Spleen (tissue), 11 donors: ENCODE results near the gene KRT38. TPM values are rescaled to one million over a fixed set of nuclear protein-coding genes. Genes with fewer than 3 reads are reported as not detected.
"Not testable (repeated sequence)": the region's sequence is repeated elsewhere in the genome, so short reads cannot be mapped to it uniquely, and the experiment has no call there.

Experiments used
- DNase-seq: peaks from one replicate; pipeline ENCODE4 v3.0.0-alpha.2; 2020
- H3K27ac ChIP-seq, 8 donors: fragments of 200-600 bp; sonication (generic) in 7 of 8; 1 replicate in 4 of 8; 2 replicates in 4 of 8; pipeline versions ENCODE4 v1.5.0 to v1.8.0; 2016 to 2021; ENCODE audit warnings: inconsistent platforms in 4 of 8, mild to moderate bottlenecking in 4 of 8, moderate library complexity in 1 of 8
- H3K27me3 ChIP-seq, 7 donors: fragments of 200-600 bp; sonication (generic) in 6 of 7; replicated peaks in 1 of 7; 1 replicate in 4 of 7; 2 replicates in 3 of 7; pipeline versions ENCODE4 v1.5.0 to v1.8.0; 2016 to 2021; ENCODE audit warnings: inconsistent platforms in 3 of 7, mild to moderate bottlenecking in 1 of 7
- H3K36me3 ChIP-seq, 6 donors: fragments of 200-600 bp; sonication (generic) in 5 of 6; 1 replicate in 4 of 6; 2 replicates in 2 of 6; pipeline versions ENCODE4 v1.5.0 to v1.8.0; 2016 to 2021; ENCODE audit warnings: inconsistent platforms in 2 of 6
- H3K4me1 ChIP-seq, 6 donors: fragments of 200-600 bp; sonication (generic) in 5 of 6; 1 replicate in 3 of 6; 2 replicates in 3 of 6; pipeline versions ENCODE4 v1.5.0 to v1.8.0; 2016 to 2021; ENCODE audit warnings: inconsistent platforms in 3 of 6
- H3K4me3 ChIP-seq, 8 donors: fragments of 200-600 bp; sonication (generic) in 7 of 8; 1 replicate in 4 of 8; 2 replicates in 4 of 8; pipeline versions ENCODE4 v1.5.0 to v1.8.0; 2016 to 2021; ENCODE audit warnings: inconsistent platforms in 4 of 8, mild to moderate bottlenecking in 4 of 8, moderate library complexity in 2 of 8
- H3K9me3 ChIP-seq, 8 donors: fragments of 200-600 bp; sonication (generic) in 7 of 8; 1 replicate in 4 of 8; 2 replicates in 4 of 8; pipeline versions ENCODE4 v1.5.0 to v1.8.0; 2016 to 2021; ENCODE audit warnings: inconsistent platforms in 4 of 8
- CTCF ChIP-seq, 11 experiments: fragments of 200-600 bp in 7 of 11; fragments of 450-650 bp in 4 of 11; sonication (generic) in 4 of 11; IDR thresholded peaks in 8 of 11; conservative IDR thresholded peaks in 3 of 11; 1 replicate in 7 of 11; 2 replicates in 4 of 11; pipeline versions ENCODE4 v1.4.0 to v1.8.0; 2016 to 2021; ENCODE audit warnings: antibody characterized with exemption in 11 of 11, inconsistent platforms in 4 of 11, mild to moderate bottlenecking in 1 of 11
- POLR2A ChIP-seq, 3 donors: fragments of 450-650 bp; IDR thresholded peaks; one replicate each; pipeline ENCODE4 v1.5.1; 2017; ENCODE audit warnings: antibody characterized with exemption in 3 of 3, mild to moderate bottlenecking in 1 of 3
- POLR2AphosphoS5 ChIP-seq, 3 donors: sonication (generic); formaldehyde crosslinking; IDR thresholded peaks; one replicate each; pipeline ENCODE4 v1.5.1; 2017; ENCODE audit warnings: antibody characterized with exemption in 3 of 3
- WGBS, 5 donors: extraction: QIAGEN DNeasy Blood & Tissue Kit in 3 of 5; methylation state at CpG; one replicate each; pipeline versions ENCODE4 v1.1.5 to v1.1.7; 2013 to 2018; 5-methylcytosine and 5-hydroxymethylcytosine counted together
- intact Hi-C: fragments of 100-400 bp; cut with DNase I; formaldehyde crosslinking; loops from one replicate; pipeline ENCODE4 v1.15.0; 2023; ENCODE audit warnings: low total_unique reads
- polyA plus RNA-seq, 3 donors: library from polyadenylated mRNA; stranded (reverse); fragments of 200-250 nt; gene quantifications; one replicate each; pipeline ENCODE4 v1.2.1, GENCODE V29; 2013
- total RNA-seq, 7 donors: library from RNA; depleted of rRNA in 3 of 7; stranded (reverse); fragments of >200 nt in 3 of 7; fragmentation: NEBNext Ultra II Directional in 4 of 7; extraction: Animal tissue kit (Norgen Biotek cat#: 25700) in 4 of 7; gene quantifications; one replicate each; pipeline versions ENCODE4 v1.1.0 to v1.2.1, GENCODE V29; 2016 to 2021
- donor health status: healthy with polysubstance abuse.
- donor health status: DM: no; HTN: no; CAD: no; lungs with moderate emphysema.
- donor health status: DM: no; HTN: no; CAD: no.
- donor health status: Bipolar disorder and iron deficiency.
- donor health status: healthy.
- donor health status: DM: no; HTN: no; CAD: no.
- donor health status: DM: yes; HTN: yes; CAD: no.

Gene KRT38
- total and polyA plus RNA-seq, 10 donors: 0.26 to 0.39 TPM; not detected in 8

GRCh38 chr17:41434005-41434404 is 6.8 kb downstream of the KRT38 start:
- DNase-seq: no peak
- H3K27ac ChIP-seq: no peak overlapping the region
- no peak overlapping the region for H3K4me3 ChIP-seq
- peaks cover 0 to 17% (median 0%) of the 10 kb centered on the region in 7 donors for H3K27me3 ChIP-seq
- H3K9me3 ChIP-seq: no peaks in the 10 kb centered on the region
- WGBS, 5 donors: 42 to 74% (median 63%) methylated on average over 4 of the region's 4 CpGs
- no peaks in the 10 kb centered on the region for H3K36me3 ChIP-seq
- intact Hi-C loops: no loop called here
- TF ChIP-seq CTCF (IDR thresholded peaks at IDR 0.05 in 8 of 11, conservative IDR thresholded peaks at IDR 0.05 in 3 of 11) (no peak), POLR2AphosphoS5 (IDR thresholded peaks at IDR 0.05) (no peak), POLR2A (IDR thresholded peaks at IDR 0.05) (no peak)
- H3K4me1 ChIP-seq: peaks cover 0 to 4% (median 0%) of the 10 kb centered on the region in 6 donors

- no peak for TF ChIP-seq POLR2A (IDR thresholded peaks at IDR 0.05)
- no peak for TF ChIP-seq POLR2AphosphoS5 (IDR thresholded peaks at IDR 0.05)
- TF ChIP-seq CTCF (IDR thresholded peaks at IDR 0.05 in 8 of 11, conservative IDR thresholded peaks at IDR 0.05 in 3 of 11): no peak
Measured at GRCh38 chr17:41433586-41433985, 7.2 kb downstream of the KRT38 start.

GRCh38 chr17:41430376-41430775 is 10.4 kb downstream of the KRT38 start:
- 85 to 91% (median 90%) methylated on average over 9 of the region's 9 CpGs for WGBS, 5 donors
- H3K36me3 ChIP-seq, H3K4me1 ChIP-seq, H3K27ac ChIP-seq, H3K4me3 ChIP-seq, intact Hi-C loops, H3K9me3 ChIP-seq, DNase-seq: not testable (repeated sequence)
- peaks cover 0 to 17% (median 0%) of the 10 kb centered on the region in 7 donors for H3K27me3 ChIP-seq

More at GRCh38 chr17:41433586-41433985, 7.2 kb downstream of the KRT38 start:
- WGBS, 5 donors: 51 to 62% (median 59%) methylated on average over 4 of the region's 4 CpGs
- Histone ChIP-seq H3K27ac (no peak overlapping the region), H3K9me3 (no peaks in the 10 kb centered on the region), H3K36me3 (no peaks in the 10 kb centered on the region), H3K27me3 (peaks cover 0 to 17% (median 0%) of the 10 kb centered on the region in 7 donors), H3K4me3 (no peak overlapping the region), H3K4me1 (peaks cover 0 to 4% (median 0%) of the 10 kb centered on the region in 6 donors)
- no peak for DNase-seq
- intact Hi-C loops: no loop called here

- 69 to 78% (median 75%) methylated on average over 7 of the region's 7 CpGs for WGBS, 5 donors
- Histone ChIP-seq H3K36me3 (no peaks in the 10 kb centered on the region), H3K27ac (no peak overlapping the region), H3K27me3 (peaks cover 0 to 17% (median 0%) of the 10 kb centered on the region in 7 donors), H3K9me3 (no peaks in the 10 kb centered on the region), H3K4me3 (no peak overlapping the region), H3K4me1 (peaks cover 0 to 4% (median 0%) of the 10 kb centered on the region in 6 donors)
- DNase-seq: no peak
- TF ChIP-seq POLR2A (IDR thresholded peaks at IDR 0.05) (no peak), POLR2AphosphoS5 (IDR thresholded peaks at IDR 0.05) (no peak), CTCF (IDR thresholded peaks at IDR 0.05 in 8 of 11, conservative IDR thresholded peaks at IDR 0.05 in 3 of 11) (no peak)
- intact Hi-C loops: no loop called here
Measured at GRCh38 chr17:41429667-41430066, 11.1 kb downstream of the KRT38 start.
